H9 (cell line): ENCODE measurements around the gene COL19A1. TPM values are rescaled to one million over a fixed set of nuclear protein-coding genes. Genes with fewer than 3 reads are reported as not detected.

Experiments used
- DNase-seq: peaks from one replicate; pipeline ENCODE4 v3.0.0-alpha.2; 2017
- H2AFZ ChIP-seq: one replicate; pipeline ENCODE4 v1.6.1; 2013; ENCODE audit warnings: mild to moderate bottlenecking, low read length, control low read depth, moderate library complexity
- H2AK5ac ChIP-seq: 2 replicates; pipeline ENCODE4 v1.6.1; 2013; ENCODE audit warnings: low read length, control low read depth, mixed read lengths; ENCODE audit not compliant: insufficient read length
- H2BK120ac ChIP-seq: one replicate; pipeline ENCODE4 v1.6.1; 2013; ENCODE audit warnings: low read depth, mild to moderate bottlenecking, low read length, control low read depth, inconsistent platforms; ENCODE audit not compliant: poor library complexity, severe bottlenecking
- H2BK12ac ChIP-seq: 2 replicates; pipeline ENCODE4 v1.6.1; 2013; ENCODE audit warnings: low read length, control low read depth, mixed read lengths, low read depth; ENCODE audit not compliant: insufficient read length
- H2BK15ac ChIP-seq: 2 replicates; pipeline ENCODE4 v1.6.1; 2013; ENCODE audit warnings: low read depth, low read length, control low read depth
- H2BK20ac ChIP-seq: one replicate; pipeline ENCODE4 v1.6.1; 2013; ENCODE audit warnings: low read depth, mild to moderate bottlenecking, low read length, control low read depth, inconsistent platforms; ENCODE audit not compliant: poor library complexity, severe bottlenecking
- H2BK5ac ChIP-seq: 2 replicates; pipeline ENCODE4 v1.6.1; 2013; ENCODE audit warnings: low read length, control low read depth, mixed read lengths; ENCODE audit not compliant: insufficient read length
- H3K14ac ChIP-seq: 2 replicates; pipeline ENCODE4 v1.6.1; 2013; ENCODE audit warnings: low read length, control low read depth; ENCODE audit not compliant: insufficient read depth
- H3K18ac ChIP-seq: 2 replicates; pipeline ENCODE4 v1.6.1; 2013; ENCODE audit warnings: low read depth, mild to moderate bottlenecking, mixed read lengths, low read length, control low read depth; ENCODE audit not compliant: insufficient read length
- H3K23ac ChIP-seq: 2 replicates; pipeline ENCODE4 v1.6.1; 2013; ENCODE audit warnings: low read length, control low read depth, mixed read lengths, low read depth; ENCODE audit not compliant: insufficient read length
- H3K23me2 ChIP-seq: 2 replicates; pipeline ENCODE4 v1.6.1; 2013; ENCODE audit warnings: low read depth, mild to moderate bottlenecking, mixed read lengths, low read length, control low read depth; ENCODE audit not compliant: insufficient read length, poor library complexity, severe bottlenecking
- H3K27ac ChIP-seq: 2 replicates; pipeline ENCODE4 v1.5.1; 2013; ENCODE audit warnings: low read length, control low read depth, mixed read lengths, low read depth; ENCODE audit not compliant: insufficient read length
- H3K27me3 ChIP-seq: 2 replicates; pipeline ENCODE4 v1.6.1; 2013; ENCODE audit warnings: low read length, control low read depth, inconsistent platforms; ENCODE audit not compliant: insufficient read depth
- H3K4ac ChIP-seq: 2 replicates; pipeline ENCODE4 v1.6.1; 2013; ENCODE audit warnings: low read depth, mild to moderate bottlenecking, control low read depth, inconsistent platforms, low read length, moderate library complexity
- H3K4me1 ChIP-seq: 2 replicates; pipeline ENCODE4 v1.6.1; 2013; ENCODE audit warnings: low read length, control low read depth, inconsistent platforms; ENCODE audit not compliant: insufficient read depth
- H3K4me2 ChIP-seq: 2 replicates; pipeline ENCODE4 v1.6.1; 2013; ENCODE audit warnings: low read length, control low read depth, mixed read lengths; ENCODE audit not compliant: insufficient read length, insufficient read depth
- H3K56ac ChIP-seq: 2 replicates; pipeline ENCODE4 v1.6.1; 2013; ENCODE audit warnings: low read depth, mild to moderate bottlenecking, mixed read lengths, low read length, control low read depth; ENCODE audit not compliant: insufficient read length
- H3K79me1 ChIP-seq: 2 replicates; pipeline ENCODE4 v1.6.1; 2013; ENCODE audit warnings: low read depth, mild to moderate bottlenecking, moderate library complexity, low read length, control low read depth, inconsistent platforms; ENCODE audit not compliant: insufficient read depth, poor library complexity, severe bottlenecking
- H3K79me2 ChIP-seq: 2 replicates; pipeline ENCODE4 v1.6.1; 2013; ENCODE audit warnings: low read length, control low read depth, inconsistent platforms; ENCODE audit not compliant: insufficient read depth
- H3K9ac ChIP-seq: 2 replicates; pipeline ENCODE4 v1.6.1; 2013; ENCODE audit warnings: low read length, control low read depth, mixed read lengths; ENCODE audit not compliant: insufficient read length; ENCODE audit errors: extremely low read depth
- H3K9me3 ChIP-seq: one replicate; pipeline ENCODE4 v1.6.1; 2013; ENCODE audit warnings: low read depth, low read length, inconsistent platforms; ENCODE audit not compliant: control insufficient read depth
- H3T11ph ChIP-seq: one replicate; pipeline ENCODE4 v1.6.1; 2013; ENCODE audit warnings: mild to moderate bottlenecking, low read length, control low read depth, inconsistent platforms
- H4K20me1 ChIP-seq: one replicate; pipeline ENCODE4 v1.6.1; 2013; ENCODE audit not compliant: control insufficient read depth, insufficient read length, insufficient read depth
- H4K5ac ChIP-seq: 2 replicates; pipeline ENCODE4 v1.6.1; 2013; ENCODE audit warnings: low read depth, mild to moderate bottlenecking, mixed read lengths, low read length, control low read depth; ENCODE audit not compliant: insufficient read length
- H4K8ac ChIP-seq: replicated peaks from 2 replicates; pipeline ENCODE4 v1.6.1; 2013; ENCODE audit warnings: low read length, control low read depth, mixed read lengths, low read depth; ENCODE audit not compliant: insufficient read length
- H4K91ac ChIP-seq: 2 replicates; pipeline ENCODE4 v1.6.1; 2013; ENCODE audit warnings: low read depth, mild to moderate bottlenecking, moderate library complexity, mixed read lengths, low read length, control low read depth; ENCODE audit not compliant: insufficient read length
- H3K27ac Mint-ChIP-seq, 3 experiments: 2 replicates in 2 of 3; 3 replicates in 1 of 3; pipeline ENCODE4 v1.8.0; 2020 to 2021; ENCODE audit warnings: mixed read lengths in 3 of 3, mild to moderate bottlenecking in 1 of 3, moderate library complexity in 1 of 3
- H3K27me3 Mint-ChIP-seq: 2 replicates; pipeline ENCODE4 v1.8.0; 2021; ENCODE audit warnings: low read depth, mild to moderate bottlenecking, moderate library complexity, mixed read lengths
- H3K36me3 Mint-ChIP-seq, 3 experiments: 2 replicates in 2 of 3; 3 replicates in 1 of 3; pipeline ENCODE4 v1.8.0; 2020 to 2021; ENCODE audit warnings: low read depth in 3 of 3, mixed read lengths in 3 of 3; ENCODE audit not compliant: insufficient read depth in 1 of 3
- H3K4me1 Mint-ChIP-seq, 2 experiments: 2 replicates each; pipeline ENCODE4 v1.8.0; 2020; ENCODE audit warnings: mixed read lengths in 2 of 2
- H3K4me3 Mint-ChIP-seq, 2 experiments: 2 replicates in 1 of 2; 3 replicates in 1 of 2; pipeline ENCODE4 v1.8.0; 2020 to 2021; ENCODE audit warnings: mild to moderate bottlenecking in 2 of 2, mixed read lengths in 2 of 2, moderate library complexity in 1 of 2
- H3K9me3 Mint-ChIP-seq, 2 experiments: 2 replicates in 1 of 2; 3 replicates in 1 of 2; pipeline ENCODE4 v1.8.0; 2020; ENCODE audit warnings: mild to moderate bottlenecking in 2 of 2, mixed read lengths in 2 of 2, moderate library complexity in 1 of 2
- CTCF ChIP-seq: fragments of 200-600 bp; sonication (generic); conservative IDR thresholded peaks from 3 replicates; pipeline ENCODE4 v1.8.0; 2021; ENCODE audit warnings: antibody characterized with exemption, mild to moderate bottlenecking
- WGBS: extraction: QIAGEN DNeasy Blood & Tissue Kit; methylation state at CpG from one replicate; pipeline ENCODE4 v1.1.7; 2013; ENCODE audit warnings: missing lambda C conversion rate, low lambda C conversion rate, mixed read lengths; ENCODE audit not compliant: insufficient read length; ENCODE audit errors: extremely low coverage; 5-methylcytosine and 5-hydroxymethylcytosine counted together
- total RNA-seq: library from RNA; stranded (reverse); gene quantifications from 2 replicates; pipeline ENCODE4 v1.2.1, GENCODE V29; 2021

Gene COL19A1
- total RNA-seq, 1 experiment from 2014 or later: not detected

GRCh38 chr6:70033781-70034180, 167.4 kb downstream of the COL19A1 start:
- Mint-ChIP-seq H3K4me3 (no peak overlapping the region), H3K27me3 (no peaks in the 10 kb centered on the region; the same call in 1 of the 2 replicates), H3K27ac (no peak overlapping the region), H3K36me3 (no peaks in the 10 kb centered on the region), H3K9me3 (no peaks in the 10 kb centered on the region), H3K4me1 (no peaks in the 10 kb centered on the region)
- H3K23me2 ChIP-seq: no peaks in the 10 kb centered on the region
- no peaks in the 10 kb centered on the region for H3K27me3 ChIP-seq
- WGBS: no CpG with 5 or more reads among the region's 3 CpGs
- H2BK5ac ChIP-seq: no peak overlapping the region
- H3K9me3 ChIP-seq: no peaks in the 10 kb centered on the region
- no peak overlapping the region for H3K4ac ChIP-seq
- no peak overlapping the region for H2AFZ ChIP-seq
- no peak overlapping the region for H3K56ac ChIP-seq
- no peak overlapping the region for H2BK12ac ChIP-seq
- no peak overlapping the region for H2AK5ac ChIP-seq
- no peaks in the 10 kb centered on the region for H3K4me1 ChIP-seq
- no peak for DNase-seq
- H3K4me2 ChIP-seq: no peak overlapping the region
- no peak overlapping the region for H3K18ac ChIP-seq
- H4K5ac ChIP-seq: no peak overlapping the region
- H2BK120ac ChIP-seq: no peak overlapping the region
- no peak overlapping the region for H3K14ac ChIP-seq
- no peak overlapping the region for H3K27ac ChIP-seq
- no peaks in the 10 kb centered on the region for H4K20me1 ChIP-seq
- H2BK15ac ChIP-seq: no peak overlapping the region
- no peak overlapping the region for H3K23ac ChIP-seq
- no peak overlapping the region for H4K8ac ChIP-seq
- no peaks in the 10 kb centered on the region for H3K79me1 ChIP-seq
- no peak overlapping the region for H4K91ac ChIP-seq
- TF ChIP-seq CTCF: no peak
- H3K9ac ChIP-seq: no peak overlapping the region
- no peak overlapping the region for H3T11ph ChIP-seq
- H2BK20ac ChIP-seq: no peak overlapping the region
- H3K79me2 ChIP-seq: no peaks in the 10 kb centered on the region
